Adrenal gland (tissue), 5 donors: Measurements from ENCODE around the gene MCMBP.
A peak's percentile ranks its signal among the peaks of the same experiment; 100 is the strongest.

Experiments
- CTCF ChIP-seq, 6 experiments: fragments of 450-650 bp in 4 of 6; fragments of 200-600 bp in 2 of 6; sonication (generic) in 1 of 6; IDR thresholded peaks; 1 replicate in 5 of 6; 2 replicates in 1 of 6; pipeline versions ENCODE4 v1.5.1 to v1.8.0; 2016 to 2021; ENCODE audit warnings: antibody characterized with exemption in 6 of 6, mild to moderate bottlenecking in 2 of 6, moderate library complexity in 1 of 6
- POLR2A ChIP-seq, 2 donors: fragments of 450-650 bp; IDR thresholded peaks; one replicate each; pipeline ENCODE4 v1.6.1; 2017; ENCODE audit warnings: antibody characterized with exemption in 2 of 2, mild to moderate bottlenecking in 2 of 2, moderate library complexity in 1 of 2
- donor health status: DM: no; HTN: no; CAD: no.

- TF ChIP-seq CTCF (IDR thresholded peaks at IDR 0.05): peak in 2 of 6 experiments; percentile 1 to 13
- peak in 1 of 2 donors; percentile 58 for TF ChIP-seq POLR2A (IDR thresholded peaks at IDR 0.05)
Observed at GRCh38 chr10:119872860-119873681, 428 bp upstream of the MCMBP start.
